ENCODE data around the gene KCNJ15. TPM values are rescaled to one million over a fixed set of nuclear protein-coding genes. Genes with fewer than 3 reads are reported as not detected.

Gene KCNJ15
- polyA plus RNA-seq (2011; rRNA removed) (0.19 and 0.30 TPM in 2 replicates), polyA plus RNA-seq (2017; fragmentation: RNase III; extraction: RNeasy Plus Mini Kit Qiagen cat#74134 plus additional on column Dnase treatment) (0.05 to 0.30 TPM in 2 of 3 replicates, not detected in the other), polyA minus RNA-seq (2011; rRNA and poly(A)+ RNA removed) (0.29 and 0.54 TPM in 2 replicates)
- polyA plus RNA-seq (2012; cell fraction: cytosol; rRNA removed), result 0.01 and 0.08 TPM in 2 replicates
- polyA plus RNA-seq (2012; cell fraction: nucleus; rRNA removed), result 0.05 TPM in 1 of 2 replicates, not detected in the other

DNA sequence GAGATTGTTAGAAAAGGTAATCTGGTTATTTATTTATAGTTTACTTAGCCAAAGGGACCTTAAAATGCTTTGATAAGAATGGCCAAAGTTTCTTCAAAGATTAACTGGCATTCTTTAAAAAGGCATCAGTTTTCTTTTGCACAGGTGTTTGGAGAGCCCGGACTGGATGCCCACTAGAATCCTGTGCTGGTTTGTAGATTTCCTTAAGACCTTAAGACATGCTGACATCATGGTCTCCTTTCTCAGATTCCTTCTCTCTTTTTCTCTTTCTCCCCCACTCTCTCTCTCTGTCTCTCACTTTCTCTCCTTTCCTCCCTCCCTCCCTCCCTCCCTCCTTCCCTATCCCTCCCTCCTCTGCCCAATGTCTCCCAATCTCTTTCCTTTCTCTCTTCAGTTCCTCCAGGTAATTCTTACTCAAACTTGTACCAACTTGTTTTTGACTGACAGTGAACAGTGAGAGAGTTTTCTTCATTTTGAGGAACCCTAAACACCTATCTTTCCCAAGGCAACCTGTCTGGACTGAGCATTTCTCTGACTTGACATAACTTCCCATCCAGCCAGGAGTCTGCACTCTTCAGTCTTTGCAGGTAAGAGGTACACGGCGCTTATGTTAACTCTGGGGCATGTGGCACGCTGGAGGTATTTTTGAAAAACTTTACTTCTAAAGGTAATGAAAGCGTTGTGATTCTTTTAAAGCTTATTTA is at the start of gene KCNJ15:
Gene KCNJ15 (plus strand): TSS at position 393 of the 704 bp plus-strand sequence. CDS start 42,271 bp downstream, outside the sequence.
- CTCF ChIA-PET, result no interaction called here

DNA sequence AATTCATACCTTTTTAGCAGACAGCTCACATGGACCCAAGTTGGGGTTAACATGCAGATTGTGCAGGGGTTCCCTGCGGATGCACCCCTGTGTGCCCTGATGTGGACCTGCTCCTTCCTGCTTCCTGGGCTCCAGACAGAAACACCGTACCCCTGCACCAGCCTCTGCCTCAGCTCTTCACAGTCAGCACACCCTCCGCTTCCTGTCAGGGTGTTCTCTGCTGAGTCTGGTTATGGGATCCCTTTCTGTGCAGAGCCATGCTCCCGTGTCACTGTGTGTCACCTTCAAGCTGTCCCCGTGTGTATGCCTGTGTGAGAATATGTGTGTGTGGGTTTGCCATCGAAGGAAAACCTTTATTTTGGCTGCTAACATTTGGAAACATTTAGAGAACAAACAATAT is 48.7 kb upstream of the KCNJ15 start:
- FAIRE-seq, result no peak
- TF ChIP-seq MAZ (IDR thresholded peaks at IDR 0.05; ENCODE audit: borderline replicate concordance, low read depth, low read length) (no peak), CBX8 (IDR thresholded peaks at IDR 0.05) (no peak), JUN (IDR thresholded peaks at IDR 0.05) (no peak)
- TF ChIP-seq, protein P1, sequence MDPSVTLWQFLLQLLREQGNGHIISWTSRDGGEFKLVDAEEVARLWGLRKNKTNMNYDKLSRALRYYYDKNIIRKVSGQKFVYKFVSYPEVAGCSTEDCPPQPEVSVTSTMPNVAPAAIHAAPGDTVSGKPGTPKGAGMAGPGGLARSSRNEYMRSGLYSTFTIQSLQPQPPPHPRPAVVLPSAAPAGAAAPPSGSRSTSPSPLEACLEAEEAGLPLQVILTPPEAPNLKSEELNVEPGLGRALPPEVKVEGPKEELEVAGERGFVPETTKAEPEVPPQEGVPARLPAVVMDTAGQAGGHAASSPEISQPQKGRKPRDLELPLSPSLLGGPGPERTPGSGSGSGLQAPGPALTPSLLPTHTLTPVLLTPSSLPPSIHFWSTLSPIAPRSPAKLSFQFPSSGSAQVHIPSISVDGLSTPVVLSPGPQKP (IDR thresholded peaks at IDR 0.05; ENCODE audit: low read depth, low read length), result no peak
- Histone ChIP-seq H3K27ac (no peak overlapping the region), H3K4me3 (no peak overlapping the region), H3K4me2 (no peak overlapping the region), H3K4me1 (no peaks in the 10 kb centered on the region), H3K9me3 (0 out of 3 replicates have a peak, but pooled peaks cover 2% of the 10 kb centered on the region)
- no peak for DNase-seq (ENCODE audit: low read depth in 1 of 2, low spot score in 1 of 2)
- 64% methylated on average over 6 of the region's 6 CpGs for WGBS (ENCODE audit: missing lambda C conversion rate)
- ATAC-seq, result no peak
- POLR2A ChIA-PET, result no interaction called here
- CTCF ChIA-PET, result interaction anchor here (1.3 to 1.8 kb wide), 3 partner anchors 38 to 144 kb away, joined by 3 to 5 read pairs (median 4); no protein-coding TSS in a partner anchor

More for the DNA sequence above, at the start of gene KCNJ15:
- ATAC-seq (no peak), DNase-seq (ENCODE audit: low read depth in 1 of 2, low spot score in 1 of 2) (no peak), FAIRE-seq (no peak)
- no peak for TF ChIP-seq POLR2A (IDR thresholded peaks at IDR 0.05; ENCODE audit: low read length)
- TF ChIP-seq RNF2 (IDR thresholded peaks at IDR 0.05; ENCODE audit: borderline replicate concordance, low read depth), result no peak
- TF ChIP-seq FOSB (CRISPR knock-in tag; IDR thresholded peaks at IDR 0.05), result no peak
- Histone ChIP-seq H3K4me3 (no peak within 1 kb of the TSS), H3K4me1 (peaks cover 36% of the 10 kb centered on the region), H3K4me2 (no peak within 1 kb of the TSS), H3K27ac (peak within 1 kb of the TSS; percentile 14 to 46; a peak in 4 of 6 replicates), H3K9me3 (no peaks in the 10 kb centered on the region)
- WGBS (ENCODE audit: missing lambda C conversion rate), result 88% methylated on average over 5 of the region's 5 CpGs
- POLR2A ChIA-PET, result no interaction called here

DNA sequence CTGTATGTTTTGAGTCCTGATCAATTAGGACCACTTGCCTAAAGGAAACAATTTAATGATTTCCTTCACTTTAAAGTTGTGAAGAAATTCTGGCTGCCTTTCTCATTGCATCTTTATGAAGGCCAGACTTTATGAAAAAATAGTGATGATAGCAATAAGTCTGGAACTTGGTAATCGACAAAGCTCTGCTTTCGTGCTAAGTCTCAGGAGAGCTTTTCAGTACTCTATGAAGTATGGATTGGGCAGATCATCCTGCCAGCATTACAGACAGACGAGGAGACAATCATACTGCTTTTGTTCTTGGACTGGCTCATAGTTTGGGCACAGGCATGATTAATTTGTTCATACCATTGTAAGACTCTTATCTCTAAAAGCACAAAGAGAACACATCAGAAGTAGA is 45.5 kb upstream of the KCNJ15 start:
- H3K4me2 ChIP-seq, result no peak overlapping the region
- FAIRE-seq (no peak), ATAC-seq (no peak), DNase-seq (ENCODE audit: low read depth in 1 of 2, low spot score in 1 of 2) (no peak)
- peaks cover 5% of the 10 kb centered on the region; the same call in 1 of the 3 replicates for H3K9me3 ChIP-seq
- no peak overlapping the region for H3K4me3 ChIP-seq
- TF ChIP-seq TP53 (CRISPR knock-in tag; IDR thresholded peaks at IDR 0.05) (no peak), RARB (CRISPR knock-in tag; IDR thresholded peaks at IDR 0.05) (no peak), MAFK (IDR thresholded peaks at IDR 0.05; ENCODE audit: partially characterized antibody) (no peak)
- no peaks in the 10 kb centered on the region for H3K4me1 ChIP-seq
- POLR2A ChIA-PET, result no interaction called here
- CTCF ChIA-PET, result no interaction called here
- no peak overlapping the region for H3K27ac ChIP-seq
- 57% methylated on average over 3 of the region's 3 CpGs for WGBS (ENCODE audit: missing lambda C conversion rate)

DNA sequence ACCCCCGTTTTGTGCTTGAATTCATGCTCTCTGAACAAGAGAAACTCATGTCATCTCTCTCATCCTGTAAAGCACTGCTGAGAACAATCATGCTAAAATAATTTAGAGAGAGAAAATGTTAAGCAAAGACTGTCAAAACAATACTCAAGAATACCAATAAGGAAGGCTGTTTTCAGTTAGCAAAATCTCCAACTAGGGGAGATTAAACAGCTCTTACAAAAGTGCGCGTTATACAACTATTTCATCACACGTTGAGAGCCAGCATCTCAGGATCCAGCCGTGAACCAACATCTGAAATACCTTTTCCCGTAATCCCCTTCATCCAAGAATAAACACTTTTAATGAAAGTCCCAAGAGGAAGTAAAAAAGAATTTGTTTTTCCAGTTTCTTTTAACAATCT is 44.1 kb upstream of the KCNJ15 start:
- Histone ChIP-seq H3K4me3 (no peak overlapping the region), H3K4me1 (no peaks in the 10 kb centered on the region)

More for the DNA sequence above, 44.1 kb upstream of the KCNJ15 start:
- Histone ChIP-seq H3K9me3 (peaks cover 5% of the 10 kb centered on the region; the same call in 1 of the 3 replicates), H3K4me2 (no peak overlapping the region), H3K27ac (no peak overlapping the region)
- ATAC-seq (no peak), DNase-seq (ENCODE audit: low read depth in 1 of 2, low spot score in 1 of 2) (no peak), FAIRE-seq (no peak)
- POLR2A ChIA-PET, result no interaction called here
- TF ChIP-seq RCOR1 (IDR thresholded peaks at IDR 0.05; ENCODE audit: low read depth, low read length) (no peak), NPAS2 (CRISPR knock-in tag; IDR thresholded peaks at IDR 0.05; ENCODE audit: borderline replicate concordance) (no peak), TP53 (CRISPR knock-in tag; IDR thresholded peaks at IDR 0.05) (no peak), FOSL2 (IDR thresholded peaks at IDR 0.05) (no peak), FOSL2 (CRISPR knock-in tag; IDR thresholded peaks at IDR 0.05) (no peak), ZSCAN20 (CRISPR knock-in tag; IDR thresholded peaks at IDR 0.05) (no peak), POLR2A (IDR thresholded peaks at IDR 0.05; ENCODE audit: low read length) (no peak), TFCP2L1 (CRISPR knock-in tag; IDR thresholded peaks at IDR 0.05) (no peak), HDAC2 (IDR thresholded peaks at IDR 0.05) (no peak), EHF (CRISPR knock-in tag; IDR thresholded peaks at IDR 0.05) (no peak), RARB (CRISPR knock-in tag; IDR thresholded peaks at IDR 0.05) (no peak)
- 70% methylated on average over 6 of the region's 6 CpGs for WGBS (ENCODE audit: missing lambda C conversion rate)
- CTCF ChIA-PET, result no interaction called here
